OCI-LY1 (cell line): ENCODE results near the gene GDPD4.

Experiments
- CTCF ChIP-seq: fragments of 200-600 bp; sonication (generic), shearing (Covaris generic); IDR thresholded peaks from 2 replicates; pipeline ENCODE4 v1.5.1; 2017; ENCODE audit warnings: mild to moderate bottlenecking, antibody characterized with exemption, low read length, moderate library complexity, mixed read lengths
- EZH2 ChIP-seq: fragments of 200-600 bp; sonication (generic), shearing (Covaris generic); IDR thresholded peaks from 2 replicates; pipeline ENCODE4 v1.8.0; 2017; ENCODE audit warnings: borderline replicate concordance, mixed run types, mild to moderate bottlenecking, antibody characterized with exemption, low read length, moderate library complexity, mixed read lengths

GRCh38 chr11:77183431-77183984 lies 118.0 kb downstream of the GDPD4 start:
- TF ChIP-seq CTCF (no peak), EZH2 (no peak)
